Breast epithelium (tissue), 4 donors: ENCODE results near the gene KAT6B. TPM values are rescaled to one million over a fixed set of nuclear protein-coding genes. Genes with fewer than 3 reads are reported as not detected.

Source experiments
- DNase-seq, 2 donors: peaks; one replicate each; pipeline ENCODE4 v3.0.0-alpha.2; 2019; ENCODE audit warnings: low spot score in 2 of 2
- H3K27ac ChIP-seq, 2 donors: fragments of 200-600 bp; sonication (generic) in 1 of 2; one replicate each; pipeline ENCODE4 v1.5.1; 2016 to 2019; ENCODE audit warnings: mild to moderate bottlenecking in 1 of 2
- H3K27me3 ChIP-seq, 2 donors: fragments of 200-600 bp; sonication (generic) in 1 of 2; one replicate each; pipeline versions ENCODE4 v1.5.1 to v1.6.0; 2017 to 2019; ENCODE audit warnings: control low read depth in 1 of 2, mild to moderate bottlenecking in 1 of 2
- H3K36me3 ChIP-seq: fragments of 200-600 bp; one replicate; pipeline ENCODE4 v1.5.1; 2019
- H3K4me1 ChIP-seq, 2 donors: fragments of 200-600 bp; sonication (generic); one replicate each; pipeline ENCODE4 v1.5.1; 2016 to 2019; ENCODE audit warnings: control low read depth in 1 of 2
- H3K4me3 ChIP-seq, 3 donors: fragments of 200-600 bp; sonication (generic); 1 replicate in 2 of 3; 2 replicates in 1 of 3; pipeline ENCODE4 v1.5.1; 2016 to 2019; ENCODE audit warnings: mild to moderate bottlenecking in 3 of 3, moderate library complexity in 2 of 3
- H3K9me3 ChIP-seq, 2 donors: fragments of 200-600 bp; sonication (generic) in 1 of 2; one replicate each; pipeline ENCODE4 v1.5.1; 2016 to 2019; ENCODE audit warnings: control low read depth in 1 of 2
- CTCF ChIP-seq, 3 donors: fragments of 450-650 bp; IDR thresholded peaks; one replicate each; pipeline ENCODE4 v1.5.1; 2016 to 2017; ENCODE audit warnings: antibody characterized with exemption in 3 of 3, mild to moderate bottlenecking in 3 of 3, moderate library complexity in 3 of 3
- POLR2A ChIP-seq: fragments of 450-650 bp; IDR thresholded peaks from one replicate; pipeline ENCODE4 v1.6.1; 2016; ENCODE audit warnings: antibody characterized with exemption, mild to moderate bottlenecking, moderate library complexity
- POLR2AphosphoS5 ChIP-seq, 3 donors: sonication (generic); formaldehyde crosslinking; IDR thresholded peaks; one replicate each; pipeline ENCODE4 v1.6.1; 2017; ENCODE audit warnings: antibody characterized with exemption in 3 of 3
- intact Hi-C: fragments of 100-400 bp; cut with DNase I; formaldehyde crosslinking; loops from one replicate; pipeline ENCODE4 v1.15.1; 2023; ENCODE audit warnings: low total_unique reads
- total RNA-seq, 3 donors: library from RNA; depleted of rRNA; stranded (reverse); fragments of >200 nt; gene quantifications; one replicate each; pipeline ENCODE4 v1.1.0, GENCODE V29; 2016

KAT6B gene
- total RNA-seq, 3 donors from 2014 or later = 46.2 to 90.3 (median 55.7) TPM

- DNase-seq = no peak
- intact Hi-C loops = no loop called here
- Histone ChIP-seq H3K27ac (no peak overlapping the region), H3K36me3 (no peaks in the 10 kb centered on the region), H3K4me3 (no peak overlapping the region), H3K4me1 (no peaks in the 10 kb centered on the region), H3K9me3 (no peaks in the 10 kb centered on the region), H3K27me3 (no peaks in the 10 kb centered on the region)
- TF ChIP-seq POLR2AphosphoS5 (IDR thresholded peaks at IDR 0.05) = no peak
- no peak for TF ChIP-seq CTCF (IDR thresholded peaks at IDR 0.05)
- no peak for TF ChIP-seq POLR2A
Observed at GRCh38 chr10:74910976-74911350, 84.6 kb downstream of the KAT6B start.

- no peaks in the 10 kb centered on the region for H3K4me1 ChIP-seq
- no peaks in the 10 kb centered on the region for H3K27me3 ChIP-seq
- DNase-seq = no peak
- H3K9me3 ChIP-seq = no peaks in the 10 kb centered on the region
- no peak overlapping the region for H3K27ac ChIP-seq
- H3K36me3 ChIP-seq = no peaks in the 10 kb centered on the region
- no peak for TF ChIP-seq POLR2AphosphoS5 (IDR thresholded peaks at IDR 0.05)
- no peak for TF ChIP-seq CTCF (IDR thresholded peaks at IDR 0.05)
- TF ChIP-seq POLR2A = no peak
- no peak overlapping the region for H3K4me3 ChIP-seq
- intact Hi-C loops = no loop called here
Observed at GRCh38 chr10:74912182-74912581, 85.8 kb downstream of the KAT6B start.

- Histone ChIP-seq H3K27me3 (no peaks in the 10 kb centered on the region), H3K4me1 (no peaks in the 10 kb centered on the region), H3K4me3 (no peak overlapping the region), H3K9me3 (no peaks in the 10 kb centered on the region), H3K27ac (no peak overlapping the region), H3K36me3 (no peaks in the 10 kb centered on the region)
- intact Hi-C loops = no loop called here
- TF ChIP-seq POLR2AphosphoS5 (IDR thresholded peaks at IDR 0.05) (no peak), CTCF (IDR thresholded peaks at IDR 0.05) (no peak), POLR2A (no peak)
- DNase-seq = no peak
Observed at GRCh38 chr10:74912682-74913081, 86.3 kb downstream of the KAT6B start.

- Histone ChIP-seq H3K36me3 (no peaks in the 10 kb centered on the region), H3K9me3 (no peaks in the 10 kb centered on the region), H3K4me3 (no peak overlapping the region), H3K27ac (no peak overlapping the region), H3K4me1 (no peaks in the 10 kb centered on the region), H3K27me3 (no peaks in the 10 kb centered on the region)
- TF ChIP-seq CTCF (IDR thresholded peaks at IDR 0.05) (no peak), POLR2A (no peak), POLR2AphosphoS5 (IDR thresholded peaks at IDR 0.05) (no peak)
- intact Hi-C loops = no loop called here
- no peak for DNase-seq
Observed at GRCh38 chr10:74913377-74913979, 87.1 kb downstream of the KAT6B start.

- H3K27me3 ChIP-seq = no peaks in the 10 kb centered on the region
- intact Hi-C loops = no loop called here
- no peaks in the 10 kb centered on the region for H3K4me1 ChIP-seq
- H3K27ac ChIP-seq = no peak overlapping the region
- H3K9me3 ChIP-seq = peaks cover 0 to 4% of the 10 kb centered on the region in 2 donors
- no peak for TF ChIP-seq POLR2A
- TF ChIP-seq CTCF (IDR thresholded peaks at IDR 0.05) = no peak
- no peak for TF ChIP-seq POLR2AphosphoS5 (IDR thresholded peaks at IDR 0.05)
- no peak overlapping the region for H3K4me3 ChIP-seq
- no peaks in the 10 kb centered on the region for H3K36me3 ChIP-seq
- DNase-seq = no peak
Observed at GRCh38 chr10:74916283-74916682, 89.9 kb downstream of the KAT6B start.
